ENCODE measurements around the gene TMEM203. TPM values are rescaled to one million over a fixed set of nuclear protein-coding genes. Genes with fewer than 3 reads are reported as not detected.

The TMEM203 gene
- polyA plus RNA-seq, 1 donor from 2014 or later: 61.1 TPM

- Histone ChIP-seq H3K9ac (ENCODE audit: low read length) (no peak overlapping the region), H3K9me3 (ENCODE audit: low read length) (no peaks in the 10 kb centered on the region), H4K20me1 (ENCODE audit: insufficient read depth) (no peaks in the 10 kb centered on the region), H2AFZ (ENCODE audit: low read depth, low read length) (no peak overlapping the region), H3K4me2 (ENCODE audit: low read length) (no peak overlapping the region), H3F3A (ENCODE audit: insufficient read depth, low read length, poor library complexity, severe bottlenecking) (no peaks in the 10 kb centered on the region), H3K27me3 (ENCODE audit: insufficient read depth, low read depth, low read length) (no peaks in the 10 kb centered on the region), H3K27ac (ENCODE audit: low read length) (no peak overlapping the region), H3K9me2 (ENCODE audit: insufficient read depth, low read length) (no peaks in the 10 kb centered on the region), H3K79me2 (replicated peaks; ENCODE audit: insufficient read depth, low read length) (peaks cover 14% of the 10 kb centered on the region), H3K4me3 (ENCODE audit: low read length) (no peak overlapping the region), H3K36me3 (ENCODE audit: insufficient read depth, low read length) (no peaks in the 10 kb centered on the region)
- TF ChIP-seq SMC3 (conservative IDR thresholded peaks at IDR 0.05; ENCODE audit: poor library complexity) (no peak), RAD21 (conservative IDR thresholded peaks at IDR 0.05) (no peak), TAF1 (IDR thresholded peaks at IDR 0.05; ENCODE audit: low read depth) (no peak), MXI1 (conservative IDR thresholded peaks at IDR 0.05; ENCODE audit: poor library complexity, severe bottlenecking) (no peak)
Measured at GRCh38 chr9:137191245-137191644, 14.2 kb downstream of the TMEM203 start.

GRCh38 chr9:137190315-137190856, 15.1 kb downstream of the TMEM203 start:
- peaks cover 14% of the 10 kb centered on the region for H3K79me2 ChIP-seq (replicated peaks; ENCODE audit: insufficient read depth, low read length)
- H3K9me3 ChIP-seq (ENCODE audit: low read length): no peaks in the 10 kb centered on the region
- H3K4me3 ChIP-seq (ENCODE audit: low read length): peak overlapping the region; percentile 98
- H3K4me2 ChIP-seq (ENCODE audit: low read length): no peak overlapping the region
- H3K9ac ChIP-seq (ENCODE audit: low read length): no peak overlapping the region
- H3K27ac ChIP-seq (ENCODE audit: low read length): no peak overlapping the region
- TF ChIP-seq EZH2 (IDR thresholded peaks at IDR 0.05; ENCODE audit: borderline replicate concordance, insufficient read depth, low read length, poor library complexity, severe bottlenecking): no peak
- no peak for TF ChIP-seq CTCF (IDR thresholded peaks at IDR 0.05; ENCODE audit: poor library complexity, severe bottlenecking)
- TF ChIP-seq SMC3 (conservative IDR thresholded peaks at IDR 0.05; ENCODE audit: poor library complexity): no peak
- TF ChIP-seq EP300 (conservative IDR thresholded peaks at IDR 0.05; ENCODE audit: poor library complexity, severe bottlenecking): no peak
- TF ChIP-seq RAD21 (conservative IDR thresholded peaks at IDR 0.05): no peak
- no peak for TF ChIP-seq TAF1 (IDR thresholded peaks at IDR 0.05; ENCODE audit: low read depth)
- TF ChIP-seq MXI1 (conservative IDR thresholded peaks at IDR 0.05; ENCODE audit: poor library complexity, severe bottlenecking): no peak
- no peak for TF ChIP-seq POLR2AphosphoS5 (IDR thresholded peaks at IDR 0.05)
- H3K36me3 ChIP-seq (ENCODE audit: insufficient read depth, low read length): no peaks in the 10 kb centered on the region
- H2AFZ ChIP-seq (ENCODE audit: low read depth, low read length): no peak overlapping the region
- H4K20me1 ChIP-seq (ENCODE audit: insufficient read depth): no peaks in the 10 kb centered on the region
- no peaks in the 10 kb centered on the region for H3K9me2 ChIP-seq (ENCODE audit: insufficient read depth, low read length)
- no peaks in the 10 kb centered on the region for H3K27me3 ChIP-seq (ENCODE audit: insufficient read depth, low read depth, low read length)
- H3F3A ChIP-seq (ENCODE audit: insufficient read depth, low read length, poor library complexity, severe bottlenecking): no peaks in the 10 kb centered on the region

GRCh38 chr9:137189297-137190295, 15.9 kb downstream of the TMEM203 start:
- peaks cover 14% of the 10 kb centered on the region for H3K79me2 ChIP-seq (replicated peaks; ENCODE audit: insufficient read depth, low read length)
- no peaks in the 10 kb centered on the region for H4K20me1 ChIP-seq (ENCODE audit: insufficient read depth)

More at GRCh38 chr9:137189297-137190295, 15.9 kb downstream of the TMEM203 start:
- peak overlapping the region; percentile 91 for H3K4me2 ChIP-seq (ENCODE audit: low read length)
- H3K27ac ChIP-seq (ENCODE audit: low read length): peak overlapping the region; percentile 76
- no peaks in the 10 kb centered on the region for H3K9me3 ChIP-seq (ENCODE audit: low read length)
- no peaks in the 10 kb centered on the region for H3F3A ChIP-seq (ENCODE audit: insufficient read depth, low read length, poor library complexity, severe bottlenecking)
- H3K4me3 ChIP-seq (ENCODE audit: low read length): peak overlapping the region; percentile 98
- H2AFZ ChIP-seq (ENCODE audit: low read depth, low read length): no peak overlapping the region
- H3K27me3 ChIP-seq (ENCODE audit: insufficient read depth, low read depth, low read length): no peaks in the 10 kb centered on the region
- H3K36me3 ChIP-seq (ENCODE audit: insufficient read depth, low read length): no peaks in the 10 kb centered on the region
- H3K9ac ChIP-seq (ENCODE audit: low read length): peak overlapping the region; percentile 85
- no peaks in the 10 kb centered on the region for H3K9me2 ChIP-seq (ENCODE audit: insufficient read depth, low read length)
- no peak for TF ChIP-seq POLR2AphosphoS5 (IDR thresholded peaks at IDR 0.05)
- no peak for TF ChIP-seq RAD21 (conservative IDR thresholded peaks at IDR 0.05)
- no peak for TF ChIP-seq EZH2 (IDR thresholded peaks at IDR 0.05; ENCODE audit: borderline replicate concordance, insufficient read depth, low read length, poor library complexity, severe bottlenecking)
- TF ChIP-seq CTCF (IDR thresholded peaks at IDR 0.05; ENCODE audit: poor library complexity, severe bottlenecking): no peak
- no peak for TF ChIP-seq MXI1 (conservative IDR thresholded peaks at IDR 0.05; ENCODE audit: poor library complexity, severe bottlenecking)
- TF ChIP-seq REST (IDR thresholded peaks at IDR 0.05; ENCODE audit: borderline replicate concordance): no peak
- TF ChIP-seq TAF1 (IDR thresholded peaks at IDR 0.05; ENCODE audit: low read depth): no peak
- no peak for TF ChIP-seq SMC3 (conservative IDR thresholded peaks at IDR 0.05; ENCODE audit: poor library complexity)
- TF ChIP-seq EP300 (conservative IDR thresholded peaks at IDR 0.05; ENCODE audit: poor library complexity, severe bottlenecking): no peak
